Measurements from ENCODE around the gene MTHFSD. TPM values are rescaled to one million over a fixed set of nuclear protein-coding genes. Genes with fewer than 3 reads are reported as not detected.

Gene MTHFSD
- total and polyA plus RNA-seq, 2 of the 8 experiments (the other 6 are each of a cell fraction or from before 2014, with no cell fraction given): 7.1 to 9.8 TPM

GRCh38 chr16:86555704-86556075 lies 655 bp upstream of the MTHFSD start (continued):
- TF ChIP-seq ASH2L (IDR thresholded peaks at IDR 0.05; ENCODE audit: low read length) (no peak), KDM5A (IDR thresholded peaks at IDR 0.05; ENCODE audit: low read length) (no peak), CREB1 (IDR thresholded peaks at IDR 0.05) (no peak)

Data from H1 (cell line).